ENCODE data around the gene VWA8.
"Not testable (repeated sequence)": the region's sequence is repeated elsewhere in the genome, so short reads cannot be mapped to it uniquely, and the experiment has no call there.

Gene VWA8

GRCh38 chr13:41542281-41542680, 418.6 kb downstream of the VWA8 start:
- no peak overlapping the region for H3K4me3 ChIP-seq (ENCODE audit: low read depth, low read length)

- H3K4me3 ChIP-seq (ENCODE audit: low read depth, low read length) = no peak overlapping the region
These were observed 419.6 kb downstream of the VWA8 start for GRCh38 chr13:41541142-41541938.

GRCh38 chr13:41540240-41540639, 420.7 kb downstream of the VWA8 start:
- not testable (repeated sequence) for H3K4me3 ChIP-seq (ENCODE audit: low read depth, low read length)

GRCh38 chr13:41533266-41534052, 427.4 kb downstream of the VWA8 start:
- no peak overlapping the region for H3K4me3 ChIP-seq (ENCODE audit: low read depth, low read length)

GRCh38 chr13:41528021-41528420, 432.9 kb downstream of the VWA8 start:
- no peak overlapping the region for H3K4me3 ChIP-seq (ENCODE audit: low read depth, low read length)

GRCh38 chr13:41520660-41521630, 440.0 kb downstream of the VWA8 start:
- H3K4me3 ChIP-seq (ENCODE audit: low read depth, low read length) = no peak overlapping the region

GRCh38 chr13:41520016-41520659, 440.8 kb downstream of the VWA8 start:
- no peak overlapping the region for H3K4me3 ChIP-seq (ENCODE audit: low read depth, low read length)

Measured in iPS-11a (cell line).